ELR (cell line): ENCODE data around the gene HSPB6.

Source experiments
- DNase-seq: peaks from one replicate; pipeline ENCODE4 v3.0.0-alpha.2; 2015; ENCODE audit warnings: low read depth

HSPB6 gene

DNA sequence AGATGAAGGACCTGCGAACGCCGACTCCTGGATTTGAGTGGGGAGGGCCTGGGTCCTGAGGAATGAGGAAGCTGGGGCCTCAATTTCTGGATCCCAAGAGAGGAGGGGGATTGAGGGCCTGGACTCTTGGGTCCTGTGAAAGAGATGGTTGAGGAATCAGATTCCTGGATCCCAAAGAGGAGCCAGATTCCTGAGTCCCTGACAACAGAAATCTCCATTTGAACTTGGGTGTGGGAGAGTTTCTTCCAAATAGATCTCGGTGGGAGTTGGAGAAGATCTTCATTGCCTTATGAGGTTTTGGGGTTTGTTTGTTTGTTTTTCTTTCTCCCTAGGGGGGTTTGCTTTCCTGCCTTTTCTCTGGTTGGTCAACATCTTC is 10.8 kb downstream of the HSPB6 start:
- DNase-seq = no peak

- DNase-seq = peak; percentile 98
Measured at GRCh38 chr19:35745328-35746086, 11.3 kb downstream of the HSPB6 start, which contains the start of the genes PSENEN and U2AF1L4. PSENEN (plus strand) TSS chr19:35745651; CDS start chr19:35745931, 280 bp downstream. U2AF1L4 (minus strand) TSS chr19:35745418; CDS start chr19:35745391, 27 bp downstream.

- DNase-seq = peak; percentile 98
Measured at GRCh38 chr19:35744430-35745327, 12.2 kb downstream of the HSPB6 start.

DNA sequence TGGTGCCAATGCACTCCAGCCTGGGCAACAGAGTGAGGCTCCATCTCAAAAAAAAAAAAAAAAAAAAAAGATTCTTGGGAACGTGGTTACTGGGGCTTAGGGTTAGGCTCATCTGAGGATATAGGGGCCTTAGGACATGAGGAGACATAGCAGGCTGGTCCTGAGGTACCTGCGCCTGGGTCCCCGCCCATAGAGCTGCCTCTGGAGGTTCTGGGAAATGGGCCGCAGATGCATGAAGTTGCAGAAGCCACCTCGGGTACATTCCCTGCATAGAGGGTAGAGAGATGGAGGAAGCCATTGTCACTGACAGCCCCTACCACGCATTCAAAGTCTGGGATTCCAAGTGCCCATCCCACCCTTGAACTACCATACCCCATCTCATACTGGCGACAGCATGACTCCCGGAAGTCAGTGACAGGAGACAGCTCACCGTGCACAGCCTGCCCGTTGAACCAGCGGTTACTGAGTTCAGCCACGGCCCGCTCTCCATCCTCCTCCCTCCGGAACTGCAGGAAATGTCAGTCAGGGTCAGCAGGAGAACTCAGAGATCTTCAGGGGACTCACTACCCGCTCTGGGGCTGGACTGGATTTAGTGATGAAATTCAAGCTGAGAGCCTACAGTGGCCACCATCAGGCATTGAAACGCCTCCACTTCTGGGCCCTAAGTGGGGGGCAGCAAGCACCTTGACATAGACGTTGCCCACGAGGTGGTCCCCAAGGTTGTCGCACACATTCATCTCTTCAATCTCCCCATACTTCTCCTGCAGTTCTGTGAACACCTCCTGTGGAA is 13.0 kb downstream of the HSPB6 start:
- DNase-seq = no peak

DNA sequence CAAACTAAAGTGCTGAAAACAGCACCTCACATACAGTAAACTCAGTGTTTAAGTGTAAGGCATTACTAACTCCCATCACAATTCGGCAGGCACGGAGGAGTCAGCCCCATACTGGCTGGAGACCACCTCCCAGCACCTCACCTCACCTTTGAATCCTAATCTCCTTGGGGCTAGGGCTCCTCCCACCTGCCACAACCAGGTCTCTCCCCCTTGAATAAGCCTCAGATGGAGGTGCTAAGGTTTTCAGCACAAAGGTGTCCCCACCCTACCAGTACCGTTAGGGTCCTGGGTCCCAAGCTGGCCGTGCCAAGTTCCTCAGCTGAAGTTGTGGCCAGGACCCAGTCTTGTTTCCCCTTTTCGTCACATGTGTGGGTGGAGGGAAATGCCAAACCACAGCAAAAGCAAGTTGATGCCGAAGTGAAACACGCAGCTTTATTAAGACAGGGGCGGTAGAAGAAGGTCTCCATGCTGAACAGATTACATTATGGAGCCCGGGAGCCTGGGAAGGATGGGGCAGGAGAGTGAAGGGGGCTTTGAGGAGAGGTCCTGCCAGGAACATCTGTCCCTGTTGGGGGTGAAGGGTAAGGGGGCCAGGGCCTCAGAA is 14.6 kb downstream of the HSPB6 start, which contains the start of gene IGFLR1:
Gene IGFLR1, minus strand, starts transcription at position 332 of the 604 bp plus-strand sequence. CDS start 1,272 bp downstream, outside the sequence.
- no peak for DNase-seq

DNA sequence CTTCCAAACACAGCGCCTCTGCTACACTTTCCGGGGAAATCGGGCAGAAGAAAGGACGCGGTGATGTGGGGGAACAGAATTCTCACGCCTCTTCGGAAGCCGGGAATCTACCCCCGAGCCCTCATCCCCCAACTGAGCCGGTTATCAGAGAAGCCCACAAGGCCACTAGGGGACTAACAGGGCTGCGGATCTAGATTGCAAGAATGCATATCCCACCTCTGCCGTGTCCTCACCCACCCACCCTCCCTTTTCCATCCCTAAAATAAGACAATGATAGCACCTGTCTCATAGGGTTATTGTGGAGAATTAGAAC is 15.7 kb downstream of the HSPB6 start:
- DNase-seq = no peak

DNA sequence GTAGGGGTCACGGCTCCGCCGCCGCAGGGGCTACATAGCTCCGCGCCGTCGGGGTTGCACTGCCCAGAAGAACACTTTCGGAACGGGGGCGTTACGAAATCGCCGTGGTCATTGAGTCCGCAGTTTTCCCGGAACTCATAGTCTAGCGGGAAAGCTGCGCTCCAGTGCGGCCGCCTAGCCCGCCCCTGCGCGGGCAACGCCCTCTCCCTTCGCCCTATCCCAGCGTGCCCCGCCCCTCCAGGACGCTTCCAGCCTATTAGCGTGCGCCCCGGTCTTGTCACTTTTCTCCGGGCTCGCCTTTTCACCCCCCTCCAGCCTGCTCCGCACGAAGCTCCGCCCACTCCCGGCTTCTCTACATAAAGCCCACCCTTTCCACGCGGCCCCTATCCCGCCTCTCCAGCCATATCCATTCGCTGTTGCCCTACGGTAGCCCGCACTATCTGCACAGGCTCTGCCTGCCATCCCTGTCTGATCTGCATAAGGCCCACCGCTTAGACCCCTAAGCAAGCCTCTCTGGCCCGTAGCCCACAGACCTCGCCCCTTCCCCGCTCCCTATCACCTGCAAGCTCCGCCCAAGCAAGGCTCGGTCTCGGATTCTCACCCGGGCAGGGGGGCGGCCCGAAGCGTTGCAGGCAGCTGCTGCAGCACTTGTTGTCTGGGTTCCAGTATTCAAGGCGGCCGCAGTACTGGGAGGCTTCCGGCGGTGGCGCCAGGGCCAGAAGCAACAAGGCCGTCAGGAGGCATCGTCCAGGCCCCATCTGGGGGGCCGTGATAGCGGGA is 16.2 kb downstream of the HSPB6 start:
- DNase-seq = peak; percentile 98

DNA sequence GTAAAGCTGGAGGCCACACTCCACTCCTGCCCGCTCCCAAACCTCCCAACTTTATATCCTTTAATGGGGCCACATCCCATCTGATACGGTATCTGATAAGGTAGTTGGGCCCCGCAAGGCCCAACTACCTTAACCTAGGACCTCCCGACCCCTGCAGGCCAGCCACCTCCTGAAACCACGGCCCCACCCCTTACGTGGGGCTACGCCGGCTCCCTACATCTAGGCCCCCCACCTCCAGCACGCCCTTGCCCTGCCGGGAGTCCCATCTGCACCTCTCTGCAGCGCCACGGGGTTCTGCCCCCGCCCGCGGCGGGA is 16.8 kb downstream of the HSPB6 start:
- no peak for DNase-seq

- no peak for DNase-seq
Measured at GRCh38 chr19:35739275-35740107, 17.3 kb downstream of the HSPB6 start.

DNA sequence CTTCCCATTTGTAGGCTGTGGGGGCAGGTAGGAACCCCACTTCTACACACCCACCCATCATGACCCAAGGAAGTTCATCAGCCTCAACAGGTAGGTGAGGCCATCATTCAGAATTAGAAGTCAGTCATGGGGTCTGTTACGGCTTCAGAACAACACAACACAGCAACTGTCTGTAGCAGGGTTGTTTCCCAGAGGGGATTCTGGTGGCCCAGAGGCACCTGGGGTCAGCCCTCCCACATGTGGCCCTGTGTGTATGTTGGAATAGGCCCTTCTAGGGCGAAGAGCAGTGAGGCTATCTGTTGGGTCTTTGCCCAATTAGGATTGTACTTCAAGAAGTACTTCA is 18.0 kb downstream of the HSPB6 start:
- no peak for DNase-seq

GRCh38 chr19:35738021-35738886 is 18.6 kb downstream of the HSPB6 start:
- no peak for DNase-seq

DNA sequence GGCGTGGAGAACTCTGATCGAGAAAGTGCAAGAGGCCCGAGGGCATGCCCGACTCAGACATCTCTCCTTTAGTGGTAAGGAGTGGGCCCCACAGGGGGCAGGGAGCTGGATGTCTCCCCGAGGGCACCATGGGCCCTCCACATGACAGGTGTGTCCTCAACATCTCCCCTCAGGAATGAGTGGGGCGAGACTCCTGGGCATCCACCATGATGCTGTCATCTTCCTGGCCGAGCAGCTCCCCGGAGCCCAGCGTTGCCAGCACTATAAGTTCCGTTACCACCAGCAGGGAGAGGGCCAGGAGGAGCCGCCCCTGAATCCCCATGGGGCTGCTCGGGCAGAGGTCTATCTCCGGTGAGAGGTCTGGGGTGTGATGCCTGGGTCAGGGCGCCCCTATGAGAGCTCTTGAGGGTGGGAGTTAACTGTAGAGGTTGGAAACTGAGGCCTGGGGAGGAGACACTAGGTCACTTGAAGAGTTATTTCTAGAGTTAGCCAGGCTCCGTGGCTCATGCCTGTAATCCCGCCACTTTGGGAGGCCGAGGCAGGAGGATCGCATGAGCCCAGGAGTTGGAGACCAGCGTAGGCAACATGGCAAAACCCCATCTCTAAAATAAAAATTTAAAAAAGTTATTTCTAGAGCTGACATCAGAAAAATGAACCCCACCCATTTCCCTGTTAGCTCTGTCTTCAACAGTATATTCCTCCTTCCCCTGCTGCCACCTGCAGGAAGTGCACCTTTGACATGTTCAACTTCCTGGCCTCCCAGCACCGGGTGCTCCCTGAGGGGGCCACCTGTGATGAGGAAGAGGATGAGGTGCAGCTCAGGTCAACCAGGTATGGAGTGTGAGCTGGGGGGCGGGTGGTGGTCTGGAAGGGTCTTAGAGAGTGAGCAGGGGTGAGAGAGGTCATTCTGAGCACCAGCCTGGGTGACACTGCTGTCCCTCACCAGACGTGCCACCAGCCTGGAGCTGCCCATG is 19.6 kb downstream of the HSPB6 start:
- DNase-seq = peak; percentile 39

DNA sequence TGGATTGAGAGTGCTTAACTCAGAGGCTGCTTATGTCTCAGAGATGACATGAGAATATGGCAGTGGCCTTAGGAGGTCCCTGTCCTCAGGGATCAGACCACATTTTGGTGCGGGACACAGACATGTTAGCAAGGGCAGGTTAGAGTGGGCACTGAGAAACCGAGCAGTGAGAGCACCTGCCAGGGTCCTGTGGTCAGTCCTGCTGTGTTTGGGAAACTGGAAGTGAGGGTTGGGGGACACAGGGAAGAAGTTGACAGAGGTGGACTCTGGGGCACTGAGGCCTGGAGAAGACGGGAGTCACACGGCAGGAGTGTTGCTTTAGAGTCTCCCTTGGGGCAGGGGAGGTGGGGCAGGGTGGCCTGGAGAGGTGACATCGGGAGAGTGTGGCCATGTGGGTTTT is 21.9 kb downstream of the HSPB6 start:
- no peak for DNase-seq

GRCh38 chr19:35734273-35734672 is 22.6 kb downstream of the HSPB6 start:
- DNase-seq = no peak

DNA sequence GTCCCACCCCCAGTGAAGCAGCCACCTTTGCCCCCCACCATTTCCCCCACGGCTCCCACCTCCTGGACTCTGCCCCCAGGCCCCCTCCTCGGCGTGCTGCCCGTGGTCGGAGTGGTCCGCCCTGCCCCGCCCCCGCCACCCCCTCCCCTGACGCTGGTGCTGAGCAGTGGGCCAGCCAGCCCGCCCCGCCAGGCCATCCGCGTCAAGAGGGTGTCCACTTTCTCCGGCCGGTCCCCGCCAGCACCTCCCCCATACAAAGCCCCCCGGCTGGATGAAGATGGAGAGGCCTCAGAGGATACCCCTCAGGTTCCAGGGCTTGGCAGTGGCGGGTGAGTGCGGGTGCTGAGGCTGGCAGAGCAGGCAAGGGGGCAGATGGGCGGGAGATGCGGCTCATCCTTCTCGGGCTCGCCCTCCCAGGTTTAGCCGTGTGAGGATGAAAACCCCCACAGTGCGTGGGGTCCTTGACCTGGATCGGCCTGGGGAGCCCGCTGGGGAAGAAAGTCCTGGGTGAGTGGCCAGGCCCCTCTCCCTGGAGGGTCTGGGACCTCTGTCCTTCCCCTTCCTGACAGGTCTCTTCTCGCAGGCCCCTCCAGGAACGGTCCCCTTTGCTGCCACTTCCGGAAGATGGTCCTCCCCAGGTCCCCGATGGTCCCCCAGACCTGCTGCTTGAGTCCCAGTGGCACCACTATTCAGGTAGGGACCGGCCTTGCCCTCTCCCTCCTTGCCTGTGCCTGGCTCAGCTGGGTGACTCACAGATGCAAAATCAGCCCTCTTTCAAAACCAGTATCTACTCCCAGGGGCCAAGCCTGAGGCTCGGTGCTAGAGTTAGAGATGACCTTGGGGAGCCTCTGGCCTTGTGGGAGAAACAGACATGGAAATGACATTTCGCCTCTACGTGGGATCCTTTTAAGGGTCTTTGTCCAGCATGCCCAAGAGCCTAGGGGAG is 23.4 kb downstream of the HSPB6 start:
- no peak for DNase-seq

DNA sequence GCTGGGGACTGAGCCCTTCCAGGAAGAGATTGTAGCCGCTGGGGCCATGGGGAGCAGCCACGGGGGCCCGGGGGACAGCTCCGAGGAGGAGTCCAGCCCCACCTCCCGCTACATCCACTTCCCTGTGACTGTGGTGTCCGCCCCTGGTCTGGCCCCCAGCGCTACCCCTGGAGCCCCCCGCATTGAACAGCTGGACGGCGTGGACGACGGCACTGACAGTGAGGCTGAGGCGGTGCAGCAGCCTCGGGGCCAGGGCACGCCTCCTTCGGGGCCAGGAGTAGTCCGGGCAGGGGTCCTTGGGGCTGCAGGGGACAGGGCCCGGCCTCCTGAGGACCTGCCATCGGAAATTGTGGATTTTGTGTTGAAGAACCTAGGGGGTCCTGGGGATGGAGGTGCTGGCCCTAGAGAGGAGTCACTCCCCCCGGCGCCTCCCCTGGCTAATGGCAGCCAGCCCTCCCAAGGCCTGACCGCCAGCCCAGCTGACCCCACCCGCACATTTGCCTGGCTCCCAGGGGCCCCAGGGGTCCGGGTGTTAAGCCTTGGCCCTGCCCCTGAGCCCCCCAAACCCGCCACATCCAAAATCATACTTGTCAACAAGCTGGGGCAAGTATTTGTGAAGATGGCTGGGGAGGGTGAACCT is 24.2 kb downstream of the HSPB6 start:
- DNase-seq = no peak
